Parathyroid adenoma (tissue), 2 donors: ENCODE data around the gene NGEF.

Experiments used
- H2AFZ ChIP-seq: fragments of 300-600 bp; sonication (generic); one replicate; pipeline ENCODE4 v1.7.0; 2017; ENCODE audit warnings: antibody characterized with exemption, mild to moderate bottlenecking
- H3K27ac ChIP-seq: fragments of 300-600 bp; sonication (generic); one replicate; pipeline ENCODE4 v1.7.0; 2017
- H3K27me3 ChIP-seq: fragments of 300-600 bp; sonication (generic); one replicate; pipeline ENCODE4 v1.7.0; 2017; ENCODE audit warnings: low read length; ENCODE audit not compliant: control insufficient read depth, insufficient read depth
- H3K36me3 ChIP-seq: fragments of 300-600 bp; sonication (generic); one replicate; pipeline ENCODE4 v1.7.0; 2017; ENCODE audit warnings: low read length; ENCODE audit not compliant: control insufficient read depth, insufficient read depth
- H3K4me1 ChIP-seq: fragments of 300-600 bp; sonication (generic); one replicate; pipeline ENCODE4 v1.7.0; 2017; ENCODE audit warnings: control low read depth
- H3K4me2 ChIP-seq: fragments of 300-600 bp; sonication (generic); one replicate; pipeline ENCODE4 v1.7.0; 2017; ENCODE audit warnings: low read length
- H3K4me3 ChIP-seq: fragments of 300-600 bp; sonication (generic); one replicate; pipeline ENCODE4 v1.7.0; 2017; ENCODE audit warnings: low read depth, low read length
- H3K79me2 ChIP-seq: fragments of 300-600 bp; sonication (generic); one replicate; pipeline ENCODE4 v1.7.0; 2017; ENCODE audit warnings: control low read depth
- H3K9ac ChIP-seq: fragments of 300-600 bp; sonication (generic); one replicate; pipeline ENCODE4 v1.7.0; 2017; ENCODE audit warnings: mild to moderate bottlenecking
- H3K9me3 ChIP-seq: fragments of 300-600 bp; sonication (generic); one replicate; pipeline ENCODE4 v1.7.0; 2017; ENCODE audit warnings: low read length; ENCODE audit not compliant: control insufficient read depth
- CTCF ChIP-seq: fragments of 300-600 bp; sonication (generic); IDR thresholded peaks from one replicate; pipeline ENCODE4 v1.7.0; 2017; ENCODE audit warnings: antibody characterized with exemption, mild to moderate bottlenecking
- donor health status: primary hyperparathyroidism.

The NGEF gene

GRCh38 chr2:232882505-232883115 is 130.4 kb downstream of the NGEF start:
- no peak overlapping the region for H3K9ac ChIP-seq
- H3K36me3 ChIP-seq = no peaks in the 10 kb centered on the region
- H3K4me1 ChIP-seq = no peaks in the 10 kb centered on the region
- no peaks in the 10 kb centered on the region for H3K79me2 ChIP-seq
- H3K27ac ChIP-seq = no peak overlapping the region
- H3K4me2 ChIP-seq = no peak overlapping the region
- no peak overlapping the region for H3K4me3 ChIP-seq
- TF ChIP-seq CTCF = no peak
- H3K27me3 ChIP-seq = no peaks in the 10 kb centered on the region
- no peaks in the 10 kb centered on the region for H3K9me3 ChIP-seq
- H2AFZ ChIP-seq = no peak overlapping the region

- TF ChIP-seq CTCF = no peak
- Histone ChIP-seq H3K27ac (no peak overlapping the region), H3K27me3 (no peaks in the 10 kb centered on the region), H3K4me1 (peaks cover under 1% of the 10 kb centered on the region), H3K36me3 (no peaks in the 10 kb centered on the region), H3K79me2 (no peaks in the 10 kb centered on the region), H3K4me2 (no peak overlapping the region), H3K4me3 (no peak overlapping the region), H3K9me3 (no peaks in the 10 kb centered on the region), H2AFZ (no peak overlapping the region), H3K9ac (no peak overlapping the region)
These were observed 131.0 kb downstream of the NGEF start for GRCh38 chr2:232882085-232882484.

- Histone ChIP-seq H3K4me3 (no peak overlapping the region), H3K9ac (no peak overlapping the region), H3K27me3 (no peaks in the 10 kb centered on the region), H3K9me3 (no peaks in the 10 kb centered on the region), H3K79me2 (no peaks in the 10 kb centered on the region), H3K4me1 (peaks cover 2% of the 10 kb centered on the region), H3K4me2 (no peak overlapping the region), H3K36me3 (no peaks in the 10 kb centered on the region), H2AFZ (no peak overlapping the region), H3K27ac (no peak overlapping the region)
- no peak for TF ChIP-seq CTCF
These were observed 132.2 kb downstream of the NGEF start for GRCh38 chr2:232880764-232881351.

- Histone ChIP-seq H3K4me3 (no peak overlapping the region), H3K9ac (no peak overlapping the region), H3K79me2 (no peaks in the 10 kb centered on the region), H3K4me1 (peaks cover 2% of the 10 kb centered on the region), H3K4me2 (no peak overlapping the region), H3K27ac (no peak overlapping the region), H3K36me3 (no peaks in the 10 kb centered on the region), H3K27me3 (no peaks in the 10 kb centered on the region), H2AFZ (no peak overlapping the region), H3K9me3 (no peaks in the 10 kb centered on the region)
- TF ChIP-seq CTCF = no peak
These were observed 133.2 kb downstream of the NGEF start for GRCh38 chr2:232879618-232880494.
